Measurements from ENCODE around the gene PRKAR1B. TPM values are rescaled to one million over a fixed set of nuclear protein-coding genes. Genes with fewer than 3 reads are reported as not detected.
A peak's percentile ranks its signal among the peaks of the same experiment; 100 is the strongest.

PRKAR1B gene
- total RNA-seq, 1 donor from 2014 or later: 14.2 TPM

- Histone ChIP-seq H3K9me3 (replicated peaks) (no peaks in the 10 kb centered on the region), H3K27ac (replicated peaks) (peak overlapping the region; percentile 33), H3K4me1 (peaks cover 9% of the 10 kb centered on the region), H3K4me3 (peak overlapping the region; percentile 12), H3K36me3 (peaks cover 5% of the 10 kb centered on the region), H3K27me3 (ENCODE audit: low read depth) (no peaks in the 10 kb centered on the region)
- no peak for DNase-seq
- intact Hi-C loops (cut with micrococcal nuclease): no loop called here
- no peak for TF ChIP-seq CTCF (IDR thresholded peaks at IDR 0.05; ENCODE audit: borderline replicate concordance)
Measured at GRCh38 chr7:674454-675410, 52.3 kb downstream of the PRKAR1B start.

- Histone ChIP-seq H3K9me3 (replicated peaks) (no peaks in the 10 kb centered on the region), H3K4me1 (peaks cover 9% of the 10 kb centered on the region), H3K27ac (replicated peaks) (no peak overlapping the region), H3K27me3 (ENCODE audit: low read depth) (no peaks in the 10 kb centered on the region), H3K4me3 (no peak overlapping the region), H3K36me3 (peaks cover 5% of the 10 kb centered on the region)
- no peak for DNase-seq
- no peak for TF ChIP-seq CTCF (IDR thresholded peaks at IDR 0.05; ENCODE audit: borderline replicate concordance)
- intact Hi-C loops (cut with micrococcal nuclease): no loop called here
Measured at GRCh38 chr7:673681-674453, 53.2 kb downstream of the PRKAR1B start.

GRCh38 chr7:672891-673290 is 54.2 kb downstream of the PRKAR1B start:
- no peak for TF ChIP-seq CTCF (IDR thresholded peaks at IDR 0.05; ENCODE audit: borderline replicate concordance)
- peaks cover 18% of the 10 kb centered on the region for H3K4me1 ChIP-seq
- no peak overlapping the region for H3K27ac ChIP-seq (replicated peaks)
- no peak overlapping the region for H3K4me3 ChIP-seq
- H3K36me3 ChIP-seq: peaks cover 5% of the 10 kb centered on the region
- H3K9me3 ChIP-seq (replicated peaks): no peaks in the 10 kb centered on the region
- intact Hi-C loops (cut with micrococcal nuclease): no loop called here
- no peak for DNase-seq
- H3K27me3 ChIP-seq (ENCODE audit: low read depth): no peaks in the 10 kb centered on the region

GRCh38 chr7:671415-672042 is 55.6 kb downstream of the PRKAR1B start:
- no peak overlapping the region for H3K4me3 ChIP-seq
- no peak for DNase-seq
- H3K27ac ChIP-seq (replicated peaks): no peak overlapping the region
- H3K4me1 ChIP-seq: peaks cover 28% of the 10 kb centered on the region
- no peaks in the 10 kb centered on the region for H3K27me3 ChIP-seq (ENCODE audit: low read depth)
- H3K9me3 ChIP-seq (replicated peaks): no peaks in the 10 kb centered on the region
- intact Hi-C loops (cut with micrococcal nuclease): no loop called here
- TF ChIP-seq CTCF (IDR thresholded peaks at IDR 0.05; ENCODE audit: borderline replicate concordance): no peak
- H3K36me3 ChIP-seq: no peaks in the 10 kb centered on the region

Measured in left ventricle myocardium inferior (tissue), 1 donor.